ENCODE data around the gene ALOX5.

- no peak for TF ChIP-seq CTCF (conservative IDR thresholded peaks at IDR 0.05; ENCODE audit: low read depth, low read length)
- no peak for TF ChIP-seq EZH2 (IDR thresholded peaks at IDR 0.05; ENCODE audit: borderline replicate concordance, low read depth, low read length, poor library complexity, severe bottlenecking)
These were observed 8.6 kb downstream of the ALOX5 start for GRCh38 chr10:45382591-45382990.
